Measurements from ENCODE around the gene SURF2.

The SURF2 gene

DNA sequence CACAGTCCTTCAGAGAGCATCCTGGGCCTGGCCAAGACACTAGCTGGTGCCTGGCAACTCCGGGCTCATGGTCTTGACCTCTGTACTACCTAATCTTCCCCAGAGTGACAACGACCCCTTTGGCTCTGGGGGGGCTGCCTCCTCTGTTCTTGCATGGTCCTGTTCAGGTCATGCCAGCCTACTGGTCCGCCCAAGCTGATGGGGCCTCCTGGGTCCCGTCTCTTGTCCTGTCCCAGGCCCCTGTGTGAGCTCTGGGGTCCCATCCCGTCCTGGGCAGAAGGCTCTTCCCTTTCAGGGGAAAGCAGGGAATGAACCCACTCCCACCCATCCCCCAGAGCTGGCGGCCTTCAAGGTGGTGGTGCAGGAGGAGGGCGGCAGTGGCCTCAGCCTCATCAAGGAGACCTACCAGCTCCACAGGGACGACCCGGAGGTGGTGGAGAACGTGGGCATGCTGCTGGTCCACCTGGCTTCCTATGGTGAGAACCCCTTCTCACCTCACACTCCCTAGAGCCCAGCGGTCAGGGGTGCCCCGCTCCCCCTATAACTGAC, 48.2 kb downstream of the SURF2 start:
- no peak for DNase-seq

GRCh38 chr9:133405508-133406438, 49.4 kb downstream of the SURF2 start:
- no peak for DNase-seq

DNA sequence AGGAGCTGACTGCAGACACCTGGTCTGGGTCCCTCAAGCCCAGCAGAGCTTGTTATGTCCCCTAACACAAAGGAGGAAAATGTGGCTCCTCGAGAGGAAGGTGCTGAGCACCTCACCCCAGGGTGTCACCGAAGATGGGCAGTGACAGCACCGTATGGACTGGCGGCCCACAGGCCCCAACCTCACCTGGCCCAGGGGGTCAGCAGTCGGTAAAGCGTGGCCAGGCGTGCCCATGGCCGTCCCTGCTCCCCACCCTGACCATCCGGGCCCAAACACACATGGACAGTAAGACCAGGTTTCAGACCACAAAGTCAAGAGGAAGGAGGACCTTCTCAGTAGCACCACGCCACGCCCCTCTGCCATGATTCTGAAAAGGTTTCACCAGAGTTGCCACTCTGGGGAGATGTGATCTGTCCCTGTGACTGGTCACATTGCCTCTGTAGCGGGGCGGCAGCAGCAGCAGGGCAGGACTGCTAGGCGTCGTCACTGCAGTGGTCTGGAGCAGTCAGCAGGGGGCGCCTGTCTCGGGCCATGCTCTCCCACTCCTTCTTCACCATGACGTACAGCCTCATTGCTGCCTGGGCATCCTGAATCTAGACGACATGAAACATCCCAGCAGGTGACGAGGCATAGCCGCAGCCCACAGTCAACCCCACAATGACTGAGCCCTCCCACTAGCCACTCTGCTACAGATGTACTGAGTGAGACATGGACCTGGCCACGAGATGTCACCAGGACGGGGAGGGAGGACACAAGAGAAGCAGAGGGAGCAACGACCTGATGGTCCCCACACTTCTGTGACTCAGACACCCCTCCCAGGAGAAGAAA, 50.3 kb downstream of the SURF2 start:
- DNase-seq = peak; percentile 75 to 79

GRCh38 chr9:133408042-133408441, 51.7 kb downstream of the SURF2 start:
- no peak for DNase-seq

Measured in Kasumi-1 (cell line).